Endodermal cell (in vitro differentiated cells): Measurements from ENCODE around the gene TYROBP. TPM values are rescaled to one million over a fixed set of nuclear protein-coding genes. Genes with fewer than 3 reads are reported as not detected.

ENCODE experiments used
- DNase-seq: peaks from one replicate; pipeline ENCODE4 v3.0.0-alpha.2; 2017
- H3K27ac ChIP-seq: 2 replicates; pipeline ENCODE4 v1.5.1; 2013; ENCODE audit warnings: mild to moderate bottlenecking, low read depth, low read length, moderate library complexity
- H3K27me3 ChIP-seq: 2 replicates; pipeline ENCODE4 v1.6.1; 2013; ENCODE audit warnings: mild to moderate bottlenecking, low read length, moderate library complexity; ENCODE audit not compliant: insufficient read depth, control insufficient read depth, poor library complexity, severe bottlenecking
- H3K36me3 ChIP-seq: 2 replicates; pipeline ENCODE4 v1.7.0; 2013; ENCODE audit warnings: mild to moderate bottlenecking, low read length, moderate library complexity; ENCODE audit not compliant: control insufficient read depth, insufficient read depth
- H3K4me1 ChIP-seq: one replicate; pipeline ENCODE4 v1.7.0; 2013; ENCODE audit warnings: low read length; ENCODE audit not compliant: control insufficient read depth, insufficient read depth
- H3K4me3 ChIP-seq: 2 replicates; pipeline ENCODE4 v1.5.1; 2013; ENCODE audit warnings: mild to moderate bottlenecking, low read length, moderate library complexity
- H3K9ac ChIP-seq: 2 replicates; pipeline ENCODE4 v1.6.1; 2013; ENCODE audit warnings: mild to moderate bottlenecking, low read length, moderate library complexity; ENCODE audit not compliant: poor library complexity, severe bottlenecking; ENCODE audit errors: extremely low read depth
- H3K9me3 ChIP-seq: 2 replicates; pipeline ENCODE4 v1.6.1; 2013; ENCODE audit warnings: mild to moderate bottlenecking, low read length, moderate library complexity; ENCODE audit not compliant: control insufficient read depth
- H3K27ac Mint-ChIP-seq: 2 replicates; pipeline ENCODE4 v1.8.0; 2020; ENCODE audit warnings: mixed read lengths
- H3K27me3 Mint-ChIP-seq: 2 replicates; pipeline ENCODE4 v1.8.0; 2021; ENCODE audit warnings: mild to moderate bottlenecking, mixed read lengths; ENCODE audit not compliant: insufficient read depth
- H3K36me3 Mint-ChIP-seq: 2 replicates; pipeline ENCODE4 v1.8.0; 2020; ENCODE audit warnings: low read depth, mixed read lengths
- H3K4me1 Mint-ChIP-seq: 2 replicates; pipeline ENCODE4 v1.8.0; 2020; ENCODE audit warnings: mixed read lengths
- H3K4me3 Mint-ChIP-seq: 2 replicates; pipeline ENCODE4 v1.8.0; 2020; ENCODE audit warnings: mild to moderate bottlenecking, moderate library complexity, mixed read lengths
- H3K9me3 Mint-ChIP-seq: 2 replicates; pipeline ENCODE4 v1.8.0; 2020; ENCODE audit warnings: mild to moderate bottlenecking, mixed read lengths
- WGBS, 2 experiments: methylation state at CpG; one replicate each; pipeline versions ENCODE4 v1.1.5 to v1.1.7; 2013; ENCODE audit warnings: missing lambda C conversion rate in 2 of 2, mixed read lengths in 1 of 2; ENCODE audit not compliant: insufficient coverage in 1 of 2, insufficient read length in 1 of 2; 5-methylcytosine and 5-hydroxymethylcytosine counted together
- total RNA-seq, 2 donors: library from RNA; stranded (reverse); fragmentation: NEBNext Ultra II Directional in 1 of 2; extraction: Animal tissue kit (Norgen Biotek cat#: 25700) in 1 of 2; gene quantifications; 2 replicates in 1 of 2; 3 replicates in 1 of 2; pipeline ENCODE4 v1.2.1, GENCODE V29; 2021
- TF ChIP-seq, protein P1 (sequence below): fragments of 200-600 bp; sonication (generic); conservative IDR thresholded peaks from 2 replicates; pipeline ENCODE4 v1.5.0; 2021; ENCODE audit warnings: antibody characterized with exemption, mild to moderate bottlenecking

TYROBP gene
- total RNA-seq, 2 donors from 2014 or later, result not detected

- no peaks in the 10 kb centered on the region for H3K9me3 ChIP-seq
- H3K36me3 ChIP-seq, result peaks cover 34% of the 10 kb centered on the region
- no peaks in the 10 kb centered on the region for H3K27me3 Mint-ChIP-seq
- H3K4me1 ChIP-seq, result no peaks in the 10 kb centered on the region
- WGBS, 2 experiments, result 97 to 100% methylated on average over 4 to 7 of the region's 8 CpGs
- H3K36me3 Mint-ChIP-seq, result peaks cover 43% of the 10 kb centered on the region
- H3K4me3 Mint-ChIP-seq, result no peak overlapping the region
- no peak overlapping the region for H3K27ac Mint-ChIP-seq
- no peaks in the 10 kb centered on the region for H3K27me3 ChIP-seq
- H3K9ac ChIP-seq, result no peak overlapping the region
- no peak overlapping the region for H3K27ac ChIP-seq
- H3K9me3 Mint-ChIP-seq, result no peaks in the 10 kb centered on the region
- DNase-seq, result no peak
- H3K4me1 Mint-ChIP-seq, result no peaks in the 10 kb centered on the region
- TF ChIP-seq, protein P1, sequence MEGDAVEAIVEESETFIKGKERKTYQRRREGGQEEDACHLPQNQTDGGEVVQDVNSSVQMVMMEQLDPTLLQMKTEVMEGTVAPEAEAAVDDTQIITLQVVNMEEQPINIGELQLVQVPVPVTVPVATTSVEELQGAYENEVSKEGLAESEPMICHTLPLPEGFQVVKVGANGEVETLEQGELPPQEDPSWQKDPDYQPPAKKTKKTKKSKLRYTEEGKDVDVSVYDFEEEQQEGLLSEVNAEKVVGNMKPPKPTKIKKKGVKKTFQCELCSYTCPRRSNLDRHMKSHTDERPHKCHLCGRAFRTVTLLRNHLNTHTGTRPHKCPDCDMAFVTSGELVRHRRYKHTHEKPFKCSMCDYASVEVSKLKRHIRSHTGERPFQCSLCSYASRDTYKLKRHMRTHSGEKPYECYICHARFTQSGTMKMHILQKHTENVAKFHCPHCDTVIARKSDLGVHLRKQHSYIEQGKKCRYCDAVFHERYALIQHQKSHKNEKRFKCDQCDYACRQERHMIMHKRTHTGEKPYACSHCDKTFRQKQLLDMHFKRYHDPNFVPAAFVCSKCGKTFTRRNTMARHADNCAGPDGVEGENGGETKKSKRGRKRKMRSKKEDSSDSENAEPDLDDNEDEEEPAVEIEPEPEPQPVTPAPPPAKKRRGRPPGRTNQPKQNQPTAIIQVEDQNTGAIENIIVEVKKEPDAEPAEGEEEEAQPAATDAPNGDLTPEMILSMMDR, result no peak
- H3K4me3 ChIP-seq, result no peak overlapping the region
Observed at GRCh38 chr19:35885904-35886303, 22.2 kb downstream of the TYROBP start.

GRCh38 chr19:35885225-35885738 lies 22.8 kb downstream of the TYROBP start:
- H3K9me3 Mint-ChIP-seq, result no peaks in the 10 kb centered on the region
- H3K4me1 ChIP-seq, result no peaks in the 10 kb centered on the region
- H3K4me1 Mint-ChIP-seq, result no peaks in the 10 kb centered on the region
- no peaks in the 10 kb centered on the region for H3K27me3 Mint-ChIP-seq
- H3K4me3 Mint-ChIP-seq, result no peak overlapping the region
- H3K36me3 ChIP-seq, result peaks cover 29% of the 10 kb centered on the region
- DNase-seq, result no peak
- no peak overlapping the region for H3K27ac Mint-ChIP-seq
- no peak overlapping the region for H3K4me3 ChIP-seq
- 94 to 96% methylated on average over 5 to 6 of the region's 6 CpGs for WGBS, 2 experiments
- no peaks in the 10 kb centered on the region for H3K9me3 ChIP-seq
- TF ChIP-seq, protein P1, result no peak
- H3K36me3 Mint-ChIP-seq, result peaks cover 39% of the 10 kb centered on the region
- H3K27ac ChIP-seq, result no peak overlapping the region
- H3K27me3 ChIP-seq, result no peaks in the 10 kb centered on the region
- H3K9ac ChIP-seq, result no peak overlapping the region

- Histone ChIP-seq H3K9ac (no peak overlapping the region), H3K27ac (no peak overlapping the region), H3K36me3 (peaks cover 15% of the 10 kb centered on the region), H3K4me1 (no peaks in the 10 kb centered on the region), H3K9me3 (no peaks in the 10 kb centered on the region), H3K4me3 (no peak overlapping the region), H3K27me3 (peaks cover 8% of the 10 kb centered on the region)
- peaks cover 27% of the 10 kb centered on the region for H3K36me3 Mint-ChIP-seq
- H3K27ac Mint-ChIP-seq, result no peak overlapping the region
- TF ChIP-seq, protein P1, result no peak
- H3K9me3 Mint-ChIP-seq, result no peaks in the 10 kb centered on the region
- DNase-seq, result no peak
- 80 to 84% methylated on average over 2 of the region's 2 CpGs for WGBS, 2 experiments
- no peak overlapping the region for H3K4me3 Mint-ChIP-seq
- H3K4me1 Mint-ChIP-seq, result peaks cover 3% of the 10 kb centered on the region
- peaks cover 5% of the 10 kb centered on the region for H3K27me3 Mint-ChIP-seq
Observed at GRCh38 chr19:35883882-35884281, 24.2 kb downstream of the TYROBP start.
